Coronary artery (tissue), 2 donors: ENCODE measurements around the gene SPATS2.

Experiments used
- DNase-seq: peaks from one replicate; pipeline ENCODE4 v3.0.0-alpha.2; 2017; ENCODE audit warnings: low spot score
- H3K27ac ChIP-seq, 2 donors: fragments of 200-600 bp; sonication (generic); one replicate each; pipeline ENCODE4 v1.5.1; 2016 to 2019
- H3K4me3 ChIP-seq: fragments of 200-600 bp; sonication (generic); 2 replicates; pipeline ENCODE4 v1.5.1; 2016; ENCODE audit warnings: mild to moderate bottlenecking, moderate library complexity
- CTCF ChIP-seq: fragments of 200-600 bp; sonication (generic); IDR thresholded peaks from one replicate; pipeline ENCODE4 v1.5.1; 2019; ENCODE audit warnings: antibody characterized with exemption

Gene SPATS2

GRCh38 chr12:49448858-49449257 lies 81.6 kb downstream of the SPATS2 start:
- no peak for TF ChIP-seq CTCF
- DNase-seq: no peak
- Histone ChIP-seq H3K4me3 (no peak overlapping the region), H3K27ac (no peak overlapping the region)

DNA sequence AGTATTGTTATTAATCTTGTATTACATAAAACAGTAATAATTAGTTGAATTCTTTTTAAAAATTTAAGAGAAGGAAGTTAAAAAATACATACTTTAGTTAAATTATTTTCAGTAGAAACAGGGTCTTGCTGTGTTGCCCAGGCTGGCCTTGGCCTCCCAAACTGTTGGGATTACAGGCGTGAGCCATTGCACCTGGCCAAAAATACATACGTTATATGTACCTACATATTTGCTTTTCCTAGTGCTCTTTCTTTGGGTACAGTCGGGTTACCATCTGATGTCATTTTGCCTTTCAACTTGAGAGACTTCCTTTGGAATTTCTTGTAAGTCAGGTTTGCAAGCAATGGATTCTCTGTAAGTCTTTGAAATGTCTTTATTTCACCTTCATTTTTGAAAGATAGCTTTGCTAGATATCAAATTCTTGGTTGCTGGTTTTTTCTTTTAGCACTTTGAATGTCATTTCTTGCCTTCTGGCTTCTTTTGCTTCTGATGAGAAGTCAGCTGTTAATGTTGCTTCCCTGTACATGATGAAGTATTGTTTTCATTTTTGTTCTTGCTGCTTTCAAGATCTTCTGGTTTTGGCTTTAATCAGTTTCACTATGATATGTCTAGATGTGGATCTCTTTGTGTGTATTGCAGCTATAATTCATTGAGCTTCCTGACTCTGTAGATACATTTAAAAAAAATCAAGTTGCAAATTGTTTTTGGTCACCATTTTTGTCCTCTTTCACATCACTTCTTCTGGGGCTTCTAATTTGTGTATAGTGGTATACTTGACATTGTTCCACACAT lies 84.4 kb downstream of the SPATS2 start:
- Histone ChIP-seq H3K27ac (no peak overlapping the region), H3K4me3 (no peak overlapping the region)
- TF ChIP-seq CTCF: no peak
- no peak for DNase-seq

DNA sequence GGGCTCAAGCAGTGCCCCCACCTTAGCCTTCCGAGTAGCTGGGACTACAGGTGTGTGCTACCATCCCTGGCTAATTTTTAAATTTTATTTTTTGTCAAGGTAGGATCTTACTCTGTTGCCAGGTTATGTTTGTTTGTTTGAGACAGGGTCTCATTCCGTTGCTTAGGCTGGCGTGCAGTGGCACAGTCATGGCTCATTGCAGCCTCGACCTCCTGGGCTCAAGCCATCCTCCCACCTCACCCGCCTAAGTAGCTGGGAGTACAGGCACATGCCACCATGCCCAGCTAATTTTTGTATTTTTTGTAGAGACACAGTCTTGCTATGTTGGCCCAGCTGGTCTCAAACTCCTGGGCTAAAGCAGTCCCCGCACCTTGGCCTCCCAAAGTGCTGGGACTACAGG lies 88.2 kb downstream of the SPATS2 start:
- no peak for DNase-seq
- no peak overlapping the region for H3K27ac ChIP-seq
- TF ChIP-seq CTCF: no peak
- H3K4me3 ChIP-seq: no peak overlapping the region

DNA sequence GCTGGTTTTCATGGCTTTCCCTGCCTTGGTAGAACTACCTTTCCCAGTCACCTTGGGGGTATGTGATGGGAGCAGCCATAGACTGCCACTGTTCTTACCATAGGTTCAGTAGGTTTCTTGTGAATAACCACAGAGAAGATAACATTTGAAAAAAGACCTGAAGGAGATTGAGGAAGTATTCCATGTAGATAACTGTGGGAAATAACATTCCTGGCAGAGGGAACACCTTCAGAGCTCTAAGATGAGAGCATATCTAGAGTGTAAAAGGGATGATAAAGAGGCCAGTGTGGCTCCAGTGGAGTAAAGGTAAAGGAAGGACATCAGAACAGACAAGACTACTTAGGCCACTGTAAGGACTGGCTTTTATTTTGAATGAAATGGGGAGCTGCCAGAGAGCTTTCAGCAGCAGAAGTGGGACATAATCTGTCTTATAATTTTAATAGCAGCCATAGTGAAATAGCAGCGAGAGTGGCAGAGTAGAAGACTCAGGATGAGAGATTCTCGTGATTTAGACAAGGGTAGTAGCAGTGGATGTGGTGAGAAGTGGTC lies 88.9 kb downstream of the SPATS2 start:
- no peak overlapping the region for H3K27ac ChIP-seq
- no peak overlapping the region for H3K4me3 ChIP-seq
- TF ChIP-seq CTCF: no peak
- DNase-seq: no peak

GRCh38 chr12:49458816-49459215 lies 91.6 kb downstream of the SPATS2 start:
- H3K4me3 ChIP-seq: no peak overlapping the region
- DNase-seq: no peak
- H3K27ac ChIP-seq: no peak overlapping the region
- TF ChIP-seq CTCF: no peak

- TF ChIP-seq CTCF: no peak
- H3K27ac ChIP-seq: no peak overlapping the region
- DNase-seq: no peak
- no peak overlapping the region for H3K4me3 ChIP-seq
Observed at GRCh38 chr12:49461221-49461620, 94.0 kb downstream of the SPATS2 start.
